Breast epithelium (tissue), 3 donors: Measurements from ENCODE around the gene RAB32.

ENCODE experiments used
- CTCF ChIP-seq, 3 donors: fragments of 450-650 bp; IDR thresholded peaks; one replicate each; pipeline ENCODE4 v1.5.1; 2016 to 2017; ENCODE audit warnings: antibody characterized with exemption in 3 of 3, mild to moderate bottlenecking in 3 of 3, moderate library complexity in 3 of 3
- POLR2A ChIP-seq: fragments of 450-650 bp; IDR thresholded peaks from one replicate; pipeline ENCODE4 v1.6.1; 2016; ENCODE audit warnings: antibody characterized with exemption, mild to moderate bottlenecking, moderate library complexity
- POLR2AphosphoS5 ChIP-seq, 3 donors: sonication (generic); formaldehyde crosslinking; IDR thresholded peaks; one replicate each; pipeline ENCODE4 v1.6.1; 2017; ENCODE audit warnings: antibody characterized with exemption in 3 of 3

GRCh38 chr6:146547889-146548288 lies 4.3 kb downstream of the RAB32 start:
- no peak for TF ChIP-seq CTCF (IDR thresholded peaks at IDR 0.05)
- TF ChIP-seq POLR2AphosphoS5 (IDR thresholded peaks at IDR 0.05) = no peak
- no peak for TF ChIP-seq POLR2A
